Breast epithelium (tissue), 3 donors: ENCODE results near the gene PGLYRP4.

Experiments used
- POLR2A ChIP-seq: fragments of 450-650 bp; IDR thresholded peaks from one replicate; pipeline ENCODE4 v1.6.1; 2016; ENCODE audit warnings: antibody characterized with exemption, mild to moderate bottlenecking, moderate library complexity
- TF ChIP-seq, protein P1 (sequence below), 3 donors: fragments of 450-650 bp; IDR thresholded peaks; one replicate each; pipeline ENCODE4 v1.5.1; 2016 to 2017; ENCODE audit warnings: antibody characterized with exemption in 3 of 3, mild to moderate bottlenecking in 3 of 3, moderate library complexity in 3 of 3

DNA sequence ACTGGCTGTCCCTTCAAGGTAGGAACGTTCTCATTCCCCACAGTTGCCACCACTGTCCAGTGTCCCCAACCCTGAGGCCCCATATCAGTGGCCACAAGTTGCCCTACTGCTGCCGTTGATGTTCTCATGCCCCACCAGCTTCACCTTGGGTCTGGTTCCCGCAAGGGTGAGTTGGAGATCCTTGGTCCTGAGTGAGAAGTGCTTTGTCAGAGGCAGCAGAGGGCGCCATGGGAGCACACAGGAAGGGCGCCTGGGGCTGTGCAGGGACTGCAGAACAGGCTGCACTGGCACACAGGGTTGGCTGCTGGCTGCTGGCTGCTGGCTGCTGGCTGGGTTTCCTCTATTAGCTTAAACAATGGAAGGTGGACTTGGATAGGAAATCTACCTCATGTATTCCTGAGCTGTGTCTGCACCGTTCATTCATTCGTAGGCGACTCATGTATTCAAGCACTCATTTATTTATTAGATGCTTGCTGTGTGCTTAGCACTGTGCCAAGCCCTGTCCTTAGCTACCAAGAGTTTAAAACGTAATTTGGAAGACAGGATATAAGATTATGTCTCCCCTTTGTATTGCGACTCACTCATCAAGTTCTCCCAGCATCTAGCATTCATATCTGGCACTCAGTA, 6.9 kb upstream of the PGLYRP4 start:
- TF ChIP-seq, protein P1, sequence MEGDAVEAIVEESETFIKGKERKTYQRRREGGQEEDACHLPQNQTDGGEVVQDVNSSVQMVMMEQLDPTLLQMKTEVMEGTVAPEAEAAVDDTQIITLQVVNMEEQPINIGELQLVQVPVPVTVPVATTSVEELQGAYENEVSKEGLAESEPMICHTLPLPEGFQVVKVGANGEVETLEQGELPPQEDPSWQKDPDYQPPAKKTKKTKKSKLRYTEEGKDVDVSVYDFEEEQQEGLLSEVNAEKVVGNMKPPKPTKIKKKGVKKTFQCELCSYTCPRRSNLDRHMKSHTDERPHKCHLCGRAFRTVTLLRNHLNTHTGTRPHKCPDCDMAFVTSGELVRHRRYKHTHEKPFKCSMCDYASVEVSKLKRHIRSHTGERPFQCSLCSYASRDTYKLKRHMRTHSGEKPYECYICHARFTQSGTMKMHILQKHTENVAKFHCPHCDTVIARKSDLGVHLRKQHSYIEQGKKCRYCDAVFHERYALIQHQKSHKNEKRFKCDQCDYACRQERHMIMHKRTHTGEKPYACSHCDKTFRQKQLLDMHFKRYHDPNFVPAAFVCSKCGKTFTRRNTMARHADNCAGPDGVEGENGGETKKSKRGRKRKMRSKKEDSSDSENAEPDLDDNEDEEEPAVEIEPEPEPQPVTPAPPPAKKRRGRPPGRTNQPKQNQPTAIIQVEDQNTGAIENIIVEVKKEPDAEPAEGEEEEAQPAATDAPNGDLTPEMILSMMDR (IDR thresholded peaks at IDR 0.05) = peak; percentile 23 to 53 (median 51)
- no peak for TF ChIP-seq POLR2A
